Activated naive CD4-positive, alpha-beta T cell treated with anti-CD3 and anti-CD28 coated beads for 36 hours (primary cell): ENCODE data around the gene EPHA2. TPM values are rescaled to one million over a fixed set of nuclear protein-coding genes. Genes with fewer than 3 reads are reported as not detected.

Experiments used
- CTCF ChIA-PET: fragments of 350-600 bp; sonication (Branson Sonifier 250); formaldehyde crosslinking; loops from one replicate; lab custom pipeline; 2021; ENCODE audit warnings: antibody characterized with exemption; lab: Charles Lee
- DNase-seq: peaks from one replicate; pipeline ENCODE4 v3.0.0-alpha.2; 2020
- H3K27ac Mint-ChIP-seq: one replicate; pipeline ENCODE4 v1.8.0; 2021; ENCODE audit warnings: mild to moderate bottlenecking, mixed read lengths
- H3K27me3 Mint-ChIP-seq: one replicate; pipeline ENCODE4 v1.8.0; 2021; ENCODE audit warnings: low read depth, mixed read lengths
- H3K36me3 Mint-ChIP-seq: one replicate; pipeline ENCODE4 v1.8.0; 2021; ENCODE audit warnings: low read depth, mixed read lengths
- H3K4me1 Mint-ChIP-seq: one replicate; pipeline ENCODE4 v1.8.0; 2021; ENCODE audit warnings: low read depth, mixed read lengths
- H3K4me3 Mint-ChIP-seq: one replicate; pipeline ENCODE4 v1.8.0; 2021; ENCODE audit warnings: mild to moderate bottlenecking, moderate library complexity, mixed read lengths
- H3K9me3 Mint-ChIP-seq: one replicate; pipeline ENCODE4 v1.8.0; 2021; ENCODE audit warnings: mixed read lengths
- intact Hi-C: fragments of 100-400 bp; cut with micrococcal nuclease; formaldehyde crosslinking; loops from one replicate; pipeline ENCODE4 v1.15.1; 2023
- total RNA-seq, 2 experiments: library from RNA; stranded (reverse); gene quantifications; one replicate each; pipeline ENCODE4 v1.2.3, GENCODE V29; 2021

The EPHA2 gene
- total RNA-seq, 2 experiments from 2014 or later: 0.29 to 0.54 TPM

DNA sequence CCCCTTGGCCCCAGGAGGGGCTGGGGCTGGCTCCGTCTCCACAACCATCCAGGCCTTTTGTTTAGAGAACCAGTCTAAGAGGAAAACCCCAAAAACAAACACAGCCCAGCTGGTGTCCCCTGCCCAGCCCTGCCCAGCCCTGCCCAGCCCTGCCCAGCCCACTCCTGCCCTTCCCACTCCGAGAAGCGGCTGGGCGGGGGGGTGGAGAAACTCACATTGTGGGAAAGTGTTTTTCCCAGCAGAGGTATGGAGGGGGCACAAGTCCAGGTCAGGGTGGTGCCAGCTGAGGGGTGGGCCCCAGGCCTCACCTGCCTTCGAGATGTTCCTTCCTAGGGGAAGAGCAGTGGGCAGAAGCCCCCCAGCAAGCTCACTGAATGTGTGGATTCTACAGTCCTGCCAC lies 72.4 kb downstream of the EPHA2 start:
- no peak overlapping the region for H3K4me3 Mint-ChIP-seq
- no peak overlapping the region for H3K27ac Mint-ChIP-seq
- intact Hi-C loops: no loop called here
- CTCF ChIA-PET: interaction anchor here (1.5 to 8.7 kb wide), 3 partner anchors 11 to 106 kb away, joined by 3 to 243 read pairs (median 5); partner anchors contain the start of gene FAM131C
- no peaks in the 10 kb centered on the region for H3K27me3 Mint-ChIP-seq
- no peaks in the 10 kb centered on the region for H3K9me3 Mint-ChIP-seq
- peaks cover 4% of the 10 kb centered on the region for H3K4me1 Mint-ChIP-seq
- no peaks in the 10 kb centered on the region for H3K36me3 Mint-ChIP-seq
- DNase-seq: no peak

DNA sequence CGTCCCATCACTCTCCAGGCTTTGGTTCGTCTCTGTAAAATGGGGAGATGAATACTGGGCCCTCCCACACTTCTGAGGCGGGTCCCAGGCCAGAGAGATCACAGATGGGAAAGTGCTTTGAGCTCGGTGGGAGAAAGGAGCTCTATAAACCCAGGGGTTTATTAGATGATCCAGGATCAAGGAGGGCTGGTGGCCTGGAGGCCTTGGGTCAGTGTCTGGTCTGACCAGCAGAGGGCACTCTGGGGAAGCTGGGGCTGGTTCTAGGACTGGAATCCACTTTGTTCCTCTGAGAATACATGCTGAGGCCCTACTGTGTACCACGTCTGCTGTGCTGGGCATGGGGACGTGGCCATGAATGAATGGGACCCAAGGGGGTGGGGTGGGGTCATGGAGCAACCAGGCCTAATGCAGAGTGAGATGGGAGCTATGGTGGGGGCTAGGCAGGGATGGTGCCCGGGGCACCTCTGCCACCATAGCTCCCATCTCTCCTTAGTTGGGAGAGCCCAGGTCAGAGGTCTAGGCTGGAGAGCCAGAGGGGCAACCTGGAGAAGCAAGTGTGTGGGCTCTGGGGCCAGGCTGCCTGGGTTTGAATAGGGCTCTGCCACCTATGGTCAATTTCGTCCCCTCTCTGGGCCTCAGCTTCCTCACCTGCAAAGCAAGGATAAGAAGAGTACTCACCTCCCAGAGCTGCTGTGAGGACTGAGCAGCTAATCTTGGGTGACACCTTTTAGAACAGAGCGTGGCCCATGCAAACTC lies 73.4 kb downstream of the EPHA2 start:
- H3K4me1 Mint-ChIP-seq: peaks cover 4% of the 10 kb centered on the region
- CTCF ChIA-PET: interaction anchor here (0.6 to 8.7 kb wide), 23 partner anchors 10 to 1218 kb away, joined by 3 to 243 read pairs (median 4); partner anchors contain the start of genes EPHA2 and FAM131C
- H3K36me3 Mint-ChIP-seq: no peaks in the 10 kb centered on the region
- H3K9me3 Mint-ChIP-seq: no peaks in the 10 kb centered on the region
- H3K27ac Mint-ChIP-seq: no peak overlapping the region
- peak; percentile 83 for DNase-seq
- no peak overlapping the region for H3K4me3 Mint-ChIP-seq
- intact Hi-C loops: no loop called here
- no peaks in the 10 kb centered on the region for H3K27me3 Mint-ChIP-seq

DNA sequence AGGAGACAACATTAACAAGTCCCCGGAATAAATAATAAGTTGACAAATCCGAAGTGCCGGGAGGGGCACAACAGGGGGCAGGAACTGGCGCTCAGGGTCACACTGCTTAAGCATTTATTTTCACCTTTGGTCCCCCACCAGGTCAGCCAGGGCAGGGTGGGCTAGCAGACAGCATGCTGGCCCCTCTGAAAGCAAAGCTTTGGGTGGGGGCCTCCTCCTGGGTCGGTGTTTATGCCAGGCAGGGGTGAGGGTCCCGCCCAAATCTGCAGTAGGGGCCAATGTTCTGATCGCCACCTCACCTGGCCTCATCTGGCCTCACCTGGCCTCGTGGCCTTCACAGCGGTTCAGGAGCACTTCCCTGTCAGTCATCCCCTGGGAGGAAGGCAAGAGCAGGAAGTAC lies 74.2 kb downstream of the EPHA2 start:
- H3K4me1 Mint-ChIP-seq: peaks cover 4% of the 10 kb centered on the region
- intact Hi-C loops: no loop called here
- no peaks in the 10 kb centered on the region for H3K36me3 Mint-ChIP-seq
- H3K27me3 Mint-ChIP-seq: no peaks in the 10 kb centered on the region
- no peak overlapping the region for H3K4me3 Mint-ChIP-seq
- no peak for DNase-seq
- H3K9me3 Mint-ChIP-seq: no peaks in the 10 kb centered on the region
- CTCF ChIA-PET: interaction anchor here (0.5 to 8.7 kb wide), 21 partner anchors 10 to 1219 kb away, joined by 3 to 243 read pairs (median 4); no protein-coding TSS in a partner anchor
- H3K27ac Mint-ChIP-seq: no peak overlapping the region

DNA sequence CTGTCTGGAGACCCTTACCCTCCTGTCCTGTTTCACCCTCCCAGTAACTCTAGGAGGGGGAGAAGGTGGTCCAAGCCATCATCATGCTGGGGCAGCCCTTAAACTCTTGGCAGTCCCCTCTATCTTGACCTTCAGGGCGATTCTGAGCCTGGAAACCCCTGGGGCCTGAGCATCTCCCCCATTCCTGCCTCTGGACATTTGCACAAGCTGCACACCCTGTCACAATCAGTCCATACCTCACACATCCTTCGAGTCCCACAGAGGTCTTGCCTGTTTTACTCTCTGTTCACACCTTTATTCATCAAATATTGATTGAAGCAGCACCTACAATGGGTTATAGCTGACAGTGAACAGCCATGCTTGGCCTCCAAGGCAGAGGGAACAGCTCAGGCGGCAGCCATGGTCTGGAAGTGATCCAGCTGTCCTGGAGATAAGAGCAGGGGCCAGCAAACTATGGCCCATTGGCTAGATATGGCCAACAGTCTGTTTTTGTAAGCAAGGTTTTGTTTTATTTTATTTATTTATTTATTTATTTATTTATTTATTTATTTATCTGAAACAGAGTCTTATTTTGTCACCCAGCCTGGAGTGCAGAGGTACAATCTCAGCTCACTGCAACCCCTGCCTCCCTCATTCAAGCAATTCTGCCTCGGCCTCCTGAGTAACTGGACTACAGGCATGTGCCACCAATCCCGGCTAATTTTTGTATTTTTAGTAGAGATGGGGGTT lies 75.3 kb downstream of the EPHA2 start:
- Mint-ChIP-seq H3K36me3 (no peaks in the 10 kb centered on the region), H3K4me3 (no peak overlapping the region), H3K4me1 (peaks cover 4% of the 10 kb centered on the region), H3K27ac (no peak overlapping the region), H3K9me3 (no peaks in the 10 kb centered on the region), H3K27me3 (no peaks in the 10 kb centered on the region)
- DNase-seq: peak; percentile 2
- CTCF ChIA-PET: interaction anchor here (0.9 to 8.7 kb wide), 8 partner anchors 72 to 283 kb away, joined by 3 to 243 read pairs (median 8); partner anchors contain the start of gene EPHA2
- intact Hi-C loops: no loop called here

DNA sequence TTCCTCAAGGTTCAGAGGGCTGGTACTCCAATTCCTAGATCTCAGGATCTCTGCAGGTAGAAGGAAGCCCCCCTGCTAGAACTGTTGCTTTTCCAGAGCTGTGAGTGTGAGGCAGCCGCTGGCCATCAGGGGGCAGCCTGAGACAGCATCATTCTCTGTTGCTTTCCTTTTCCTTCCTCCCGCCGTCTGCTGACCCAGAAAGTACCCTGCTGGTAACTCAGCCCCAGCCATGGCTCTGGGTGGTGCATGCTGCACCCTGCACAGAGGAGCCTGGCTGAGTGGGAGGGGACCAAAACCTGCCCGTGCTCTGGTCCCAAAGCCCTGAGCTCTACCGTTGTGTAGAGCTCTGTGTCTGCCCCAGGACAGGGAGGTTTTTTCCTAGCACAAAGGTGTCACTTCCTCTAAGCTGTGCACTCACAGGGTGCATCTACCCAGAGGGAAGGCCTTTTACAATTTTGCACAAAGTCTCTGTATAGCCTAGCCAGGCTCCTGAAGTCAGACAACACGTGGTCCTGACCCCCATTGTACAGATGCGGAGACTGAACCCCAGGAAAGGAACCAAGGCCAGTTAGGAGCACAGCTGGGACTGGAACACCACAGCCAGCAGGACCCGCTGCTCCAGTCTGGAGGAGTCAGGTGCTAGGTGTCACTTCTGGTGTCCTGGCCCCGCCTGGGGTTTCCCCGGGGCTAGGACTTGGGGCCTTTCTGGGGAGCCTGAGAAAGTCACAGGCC lies 76.8 kb downstream of the EPHA2 start:
- intact Hi-C loops: loop anchor here (1.0 kb wide), 3 partner anchors 108 to 284 kb away; no protein-coding TSS in a partner anchor
- CTCF ChIA-PET: interaction anchor here (0.6 to 8.7 kb wide), 37 partner anchors 9 to 542 kb away, joined by 3 to 243 read pairs (median 5); partner anchors contain the start of genes EPHA2 and NECAP2
- no peaks in the 10 kb centered on the region for H3K36me3 Mint-ChIP-seq

DNA sequence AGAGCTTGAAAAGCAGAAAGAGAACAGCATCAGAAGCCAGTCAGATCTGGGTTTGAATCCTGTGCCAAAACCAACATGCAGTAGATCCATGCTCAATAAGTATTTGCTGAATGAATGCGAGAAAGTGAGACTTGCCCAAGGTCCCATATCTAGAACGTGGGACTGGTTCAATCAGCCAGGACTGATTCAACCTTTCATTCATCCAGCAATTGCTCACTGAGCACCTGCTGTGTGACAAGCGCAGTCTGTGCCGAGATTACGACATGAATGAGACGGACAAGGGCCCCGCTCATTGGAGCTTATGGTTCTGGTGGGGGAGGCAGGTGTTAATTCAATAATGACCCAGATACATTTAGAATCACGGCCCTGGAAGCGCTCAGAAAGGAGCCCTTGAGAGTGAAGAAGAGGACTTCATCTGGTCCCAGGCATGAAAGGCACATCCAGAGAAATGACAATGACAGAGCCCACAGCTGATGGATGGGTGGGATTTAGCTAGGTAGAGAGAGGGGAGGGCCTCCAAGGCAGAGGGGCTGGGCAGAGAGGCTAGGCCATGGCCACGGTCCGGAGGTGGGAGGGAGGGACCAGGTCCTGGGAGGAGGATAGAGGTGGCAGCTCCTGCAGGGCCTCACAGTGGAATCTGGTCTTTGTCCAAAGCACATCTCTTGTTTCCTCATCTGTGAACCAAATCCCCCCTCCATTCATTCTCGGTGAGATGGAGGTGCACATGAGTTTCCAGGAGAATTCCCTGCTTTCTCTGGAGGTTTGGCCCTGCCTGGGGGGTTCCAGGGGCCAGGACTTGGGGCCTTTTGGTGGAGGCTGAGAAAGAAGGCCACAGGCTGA lies 78.2 kb downstream of the EPHA2 start:
- Mint-ChIP-seq H3K9me3 (no peaks in the 10 kb centered on the region), H3K27me3 (peaks cover 12% of the 10 kb centered on the region), H3K4me3 (no peak overlapping the region), H3K27ac (no peak overlapping the region), H3K36me3 (no peaks in the 10 kb centered on the region), H3K4me1 (peaks cover 7% of the 10 kb centered on the region)
- CTCF ChIA-PET: interaction anchor here (0.6 to 8.7 kb wide), 10 partner anchors 21 to 286 kb away, joined by 3 to 243 read pairs (median 8); no protein-coding TSS in a partner anchor
- intact Hi-C loops: no loop called here
- no peak for DNase-seq

More for the DNA sequence above, 76.8 kb downstream of the EPHA2 start:
- H3K4me1 Mint-ChIP-seq: peaks cover 4% of the 10 kb centered on the region
- peaks cover 4% of the 10 kb centered on the region for H3K27me3 Mint-ChIP-seq
- H3K9me3 Mint-ChIP-seq: no peaks in the 10 kb centered on the region
- H3K27ac Mint-ChIP-seq: peak overlapping the region; percentile 65
- DNase-seq: peak; percentile 85
- peak overlapping the region; percentile 67 for H3K4me3 Mint-ChIP-seq

DNA sequence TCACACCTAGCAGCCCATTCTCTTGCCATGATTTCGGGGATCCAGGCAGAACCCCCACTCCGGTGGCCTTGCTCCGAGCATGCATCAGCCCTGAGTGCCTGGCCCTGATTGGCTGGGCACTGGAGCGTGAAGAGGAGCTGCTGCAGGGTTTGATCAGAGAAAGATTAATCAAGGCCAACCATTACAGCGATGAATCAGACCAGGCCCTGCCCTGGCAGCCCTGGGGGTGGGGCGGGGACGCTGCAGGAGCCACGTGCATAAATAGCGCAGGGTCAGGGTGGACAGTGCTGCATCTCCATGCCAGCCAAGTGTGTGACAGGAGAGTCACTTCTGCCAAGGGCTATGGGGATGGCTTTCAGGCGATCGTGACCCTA lies 79.0 kb downstream of the EPHA2 start:
- no peaks in the 10 kb centered on the region for H3K36me3 Mint-ChIP-seq
- H3K9me3 Mint-ChIP-seq: no peaks in the 10 kb centered on the region
- H3K27me3 Mint-ChIP-seq: peaks cover 14% of the 10 kb centered on the region
- intact Hi-C loops: no loop called here
- H3K4me1 Mint-ChIP-seq: peaks cover 7% of the 10 kb centered on the region
- H3K4me3 Mint-ChIP-seq: no peak overlapping the region
- DNase-seq: no peak
- CTCF ChIA-PET: interaction anchor here (0.6 to 8.7 kb wide), 4 partner anchors 67 to 287 kb away, joined by 3 to 243 read pairs (median 14); no protein-coding TSS in a partner anchor
- H3K27ac Mint-ChIP-seq: no peak overlapping the region

DNA sequence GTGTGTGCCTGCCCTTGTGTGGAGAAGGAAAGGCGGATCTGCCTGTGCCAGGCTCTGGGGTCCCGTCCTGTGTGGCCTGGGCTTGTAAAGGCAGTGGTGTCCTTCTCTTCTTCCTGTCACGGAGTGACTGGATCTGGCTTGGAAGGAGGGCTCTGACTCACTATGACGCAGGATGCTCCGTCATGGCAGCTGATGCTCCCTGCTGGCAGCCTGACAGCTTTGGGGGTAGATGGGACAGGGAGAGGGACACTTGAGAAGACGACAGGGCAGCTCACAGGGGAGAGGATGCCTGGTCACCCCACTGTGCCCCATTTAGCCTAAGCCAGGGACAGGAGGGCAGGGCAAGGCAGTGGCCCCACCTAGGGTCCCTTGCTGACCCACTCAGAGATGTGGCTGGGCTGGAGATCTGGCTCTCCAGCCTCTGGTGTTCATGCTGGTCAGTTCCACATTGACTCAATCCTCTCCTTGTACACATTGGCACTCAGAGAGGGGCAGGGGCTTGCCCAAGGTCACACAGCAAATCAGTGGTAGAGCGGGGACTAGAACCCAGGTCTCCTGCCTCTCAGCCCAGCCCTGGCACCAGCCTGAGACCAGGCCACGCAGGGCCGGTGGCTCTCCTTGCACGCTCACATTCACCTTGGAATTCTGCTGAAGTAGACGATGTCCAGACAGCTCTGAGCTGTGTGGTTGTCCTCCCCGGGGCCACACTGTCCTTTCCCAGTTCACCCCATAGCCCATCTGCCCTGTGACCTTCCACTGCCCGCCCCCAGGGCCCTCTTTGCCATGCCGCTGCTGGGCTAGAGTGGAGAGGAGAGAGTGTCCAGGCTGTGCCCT lies 79.6 kb downstream of the EPHA2 start:
- H3K4me1 Mint-ChIP-seq: peaks cover 7% of the 10 kb centered on the region
- H3K27me3 Mint-ChIP-seq: peaks cover 14% of the 10 kb centered on the region
- H3K36me3 Mint-ChIP-seq: no peaks in the 10 kb centered on the region
- H3K9me3 Mint-ChIP-seq: no peaks in the 10 kb centered on the region
- no peak overlapping the region for H3K27ac Mint-ChIP-seq
- CTCF ChIA-PET: interaction anchor here (0.6 to 1.8 kb wide), 5 partner anchors 92 to 294 kb away, joined by 3 to 8 read pairs (median 4); no protein-coding TSS in a partner anchor
- no peak for DNase-seq
- intact Hi-C loops: no loop called here
- no peak overlapping the region for H3K4me3 Mint-ChIP-seq

DNA sequence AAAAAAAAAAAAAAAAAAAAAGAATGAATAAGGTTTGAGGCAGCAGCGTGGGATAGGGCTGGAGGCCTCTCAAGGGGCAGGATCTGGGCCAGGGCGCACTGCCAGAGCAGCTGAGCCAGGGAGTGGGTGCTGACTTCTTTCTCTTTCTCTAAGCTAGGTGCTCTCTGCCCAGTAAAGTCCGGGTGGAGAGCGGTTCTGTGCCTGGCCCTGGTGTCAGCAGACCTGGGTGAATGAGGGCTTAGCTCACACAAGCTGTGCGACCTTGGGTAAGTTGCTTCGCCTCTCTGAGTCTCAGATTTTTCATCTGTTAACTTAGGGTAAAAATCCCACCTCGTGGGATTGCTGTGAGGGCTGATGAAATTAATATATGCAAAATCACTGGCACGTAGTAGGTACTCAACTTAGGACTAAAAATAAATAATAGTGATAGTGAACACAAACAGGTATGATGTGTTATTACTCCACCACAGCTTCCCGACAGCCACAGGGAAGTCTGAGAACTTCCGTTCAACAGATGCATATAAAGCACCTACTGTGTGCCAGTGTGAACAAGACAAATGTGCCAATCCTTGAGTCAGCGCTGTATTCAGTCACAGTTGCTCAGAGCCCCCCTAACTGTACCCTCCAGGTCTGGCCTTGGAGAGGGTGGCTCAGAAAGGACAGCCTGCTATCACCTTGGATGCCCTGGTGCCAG lies 80.4 kb downstream of the EPHA2 start:
- Mint-ChIP-seq H3K27me3 (peaks cover 14% of the 10 kb centered on the region), H3K9me3 (no peaks in the 10 kb centered on the region), H3K27ac (no peak overlapping the region), H3K36me3 (no peaks in the 10 kb centered on the region), H3K4me3 (no peak overlapping the region), H3K4me1 (peaks cover 7% of the 10 kb centered on the region)
- DNase-seq: no peak
- intact Hi-C loops: no loop called here
- CTCF ChIA-PET: interaction anchor here (0.6 to 1.8 kb wide), 6 partner anchors 38 to 295 kb away, joined by 3 to 8 read pairs (median 4); no protein-coding TSS in a partner anchor
